GM21529 (cell line): ENCODE measurements around the gene CPXM2.

Experiments used
- ATAC-seq: cut with Tn5 transposase; IDR thresholded peaks from one replicate; pipeline ENCODE4 v1.9.1; 2021; ENCODE audit not compliant: unreplicated experiment

Gene CPXM2

GRCh38 chr10:123778719-123779517, 112.7 kb downstream of the CPXM2 start:
- ATAC-seq, result no peak

GRCh38 chr10:123777881-123778280, 113.7 kb downstream of the CPXM2 start:
- ATAC-seq, result no peak

- ATAC-seq, result no peak
Observed at GRCh38 chr10:123774132-123774742, 117.4 kb downstream of the CPXM2 start.

GRCh38 chr10:123772645-123773508, 118.7 kb downstream of the CPXM2 start:
- ATAC-seq, result no peak

GRCh38 chr10:123771877-123772644, 119.5 kb downstream of the CPXM2 start:
- ATAC-seq, result no peak

GRCh38 chr10:123769647-123770046, 122.0 kb downstream of the CPXM2 start:
- ATAC-seq, result no peak

GRCh38 chr10:123766761-123767160, 124.8 kb downstream of the CPXM2 start:
- ATAC-seq, result no peak

GRCh38 chr10:123766012-123766411, 125.6 kb downstream of the CPXM2 start:
- ATAC-seq, result no peak

- no peak for ATAC-seq
Observed at GRCh38 chr10:123761666-123762230, 129.9 kb downstream of the CPXM2 start.

- no peak for ATAC-seq
Observed at GRCh38 chr10:123761038-123761428, 130.6 kb downstream of the CPXM2 start.

GRCh38 chr10:123760356-123761037, 131.1 kb downstream of the CPXM2 start:
- no peak for ATAC-seq

GRCh38 chr10:123759501-123760031, 132.0 kb downstream of the CPXM2 start:
- ATAC-seq, result no peak

- ATAC-seq, result no peak
Observed at GRCh38 chr10:123759041-123759440, 132.6 kb downstream of the CPXM2 start.

- ATAC-seq, result no peak
Observed at GRCh38 chr10:123757853-123758252, 133.8 kb downstream of the CPXM2 start.

- no peak for ATAC-seq
Observed at GRCh38 chr10:123755061-123755460, 136.5 kb downstream of the CPXM2 start.

- no peak for ATAC-seq
Observed at GRCh38 chr10:123754123-123754522, 137.5 kb downstream of the CPXM2 start.

- no peak for ATAC-seq
Observed at GRCh38 chr10:123751342-123752134, 140.1 kb downstream of the CPXM2 start.

- ATAC-seq, result no peak
Observed at GRCh38 chr10:123750901-123751300, 140.7 kb downstream of the CPXM2 start.

- no peak for ATAC-seq
Observed at GRCh38 chr10:123748711-123749110, 142.9 kb downstream of the CPXM2 start.
